H9 (cell line): ENCODE data around the gene C12orf75. TPM values are rescaled to one million over a fixed set of nuclear protein-coding genes. Genes with fewer than 3 reads are reported as not detected.

Source experiments
- DNase-seq: peaks from one replicate; pipeline ENCODE4 v3.0.0-alpha.2; 2017
- H2AFZ ChIP-seq: one replicate; pipeline ENCODE4 v1.6.1; 2013; ENCODE audit warnings: mild to moderate bottlenecking, low read length, control low read depth, moderate library complexity
- H2AK5ac ChIP-seq: 2 replicates; pipeline ENCODE4 v1.6.1; 2013; ENCODE audit warnings: low read length, control low read depth, mixed read lengths; ENCODE audit not compliant: insufficient read length
- H2BK120ac ChIP-seq: one replicate; pipeline ENCODE4 v1.6.1; 2013; ENCODE audit warnings: low read depth, mild to moderate bottlenecking, low read length, control low read depth, inconsistent platforms; ENCODE audit not compliant: poor library complexity, severe bottlenecking
- H2BK12ac ChIP-seq: 2 replicates; pipeline ENCODE4 v1.6.1; 2013; ENCODE audit warnings: low read length, control low read depth, mixed read lengths, low read depth; ENCODE audit not compliant: insufficient read length
- H2BK15ac ChIP-seq: 2 replicates; pipeline ENCODE4 v1.6.1; 2013; ENCODE audit warnings: low read depth, low read length, control low read depth
- H2BK20ac ChIP-seq: one replicate; pipeline ENCODE4 v1.6.1; 2013; ENCODE audit warnings: low read depth, mild to moderate bottlenecking, low read length, control low read depth, inconsistent platforms; ENCODE audit not compliant: poor library complexity, severe bottlenecking
- H2BK5ac ChIP-seq: 2 replicates; pipeline ENCODE4 v1.6.1; 2013; ENCODE audit warnings: low read length, control low read depth, mixed read lengths; ENCODE audit not compliant: insufficient read length
- H3K14ac ChIP-seq: 2 replicates; pipeline ENCODE4 v1.6.1; 2013; ENCODE audit warnings: low read length, control low read depth; ENCODE audit not compliant: insufficient read depth
- H3K18ac ChIP-seq: 2 replicates; pipeline ENCODE4 v1.6.1; 2013; ENCODE audit warnings: low read depth, mild to moderate bottlenecking, mixed read lengths, low read length, control low read depth; ENCODE audit not compliant: insufficient read length
- H3K23ac ChIP-seq: 2 replicates; pipeline ENCODE4 v1.6.1; 2013; ENCODE audit warnings: low read length, control low read depth, mixed read lengths, low read depth; ENCODE audit not compliant: insufficient read length
- H3K23me2 ChIP-seq: 2 replicates; pipeline ENCODE4 v1.6.1; 2013; ENCODE audit warnings: low read depth, mild to moderate bottlenecking, mixed read lengths, low read length, control low read depth; ENCODE audit not compliant: insufficient read length, poor library complexity, severe bottlenecking
- H3K27ac ChIP-seq: 2 replicates; pipeline ENCODE4 v1.5.1; 2013; ENCODE audit warnings: low read length, control low read depth, mixed read lengths, low read depth; ENCODE audit not compliant: insufficient read length
- H3K27me3 ChIP-seq: 2 replicates; pipeline ENCODE4 v1.6.1; 2013; ENCODE audit warnings: low read length, control low read depth, inconsistent platforms; ENCODE audit not compliant: insufficient read depth
- H3K4ac ChIP-seq: 2 replicates; pipeline ENCODE4 v1.6.1; 2013; ENCODE audit warnings: low read depth, mild to moderate bottlenecking, control low read depth, inconsistent platforms, low read length, moderate library complexity
- H3K4me1 ChIP-seq: 2 replicates; pipeline ENCODE4 v1.6.1; 2013; ENCODE audit warnings: low read length, control low read depth, inconsistent platforms; ENCODE audit not compliant: insufficient read depth
- H3K4me2 ChIP-seq: 2 replicates; pipeline ENCODE4 v1.6.1; 2013; ENCODE audit warnings: low read length, control low read depth, mixed read lengths; ENCODE audit not compliant: insufficient read length, insufficient read depth
- H3K56ac ChIP-seq: 2 replicates; pipeline ENCODE4 v1.6.1; 2013; ENCODE audit warnings: low read depth, mild to moderate bottlenecking, mixed read lengths, low read length, control low read depth; ENCODE audit not compliant: insufficient read length
- H3K79me1 ChIP-seq: 2 replicates; pipeline ENCODE4 v1.6.1; 2013; ENCODE audit warnings: low read depth, mild to moderate bottlenecking, moderate library complexity, low read length, control low read depth, inconsistent platforms; ENCODE audit not compliant: insufficient read depth, poor library complexity, severe bottlenecking
- H3K79me2 ChIP-seq: 2 replicates; pipeline ENCODE4 v1.6.1; 2013; ENCODE audit warnings: low read length, control low read depth, inconsistent platforms; ENCODE audit not compliant: insufficient read depth
- H3K9ac ChIP-seq: 2 replicates; pipeline ENCODE4 v1.6.1; 2013; ENCODE audit warnings: low read length, control low read depth, mixed read lengths; ENCODE audit not compliant: insufficient read length; ENCODE audit errors: extremely low read depth
- H3K9me3 ChIP-seq: one replicate; pipeline ENCODE4 v1.6.1; 2013; ENCODE audit warnings: low read depth, low read length, inconsistent platforms; ENCODE audit not compliant: control insufficient read depth
- H3T11ph ChIP-seq: one replicate; pipeline ENCODE4 v1.6.1; 2013; ENCODE audit warnings: mild to moderate bottlenecking, low read length, control low read depth, inconsistent platforms
- H4K20me1 ChIP-seq: one replicate; pipeline ENCODE4 v1.6.1; 2013; ENCODE audit not compliant: control insufficient read depth, insufficient read length, insufficient read depth
- H4K5ac ChIP-seq: 2 replicates; pipeline ENCODE4 v1.6.1; 2013; ENCODE audit warnings: low read depth, mild to moderate bottlenecking, mixed read lengths, low read length, control low read depth; ENCODE audit not compliant: insufficient read length
- H4K8ac ChIP-seq: replicated peaks from 2 replicates; pipeline ENCODE4 v1.6.1; 2013; ENCODE audit warnings: low read length, control low read depth, mixed read lengths, low read depth; ENCODE audit not compliant: insufficient read length
- H4K91ac ChIP-seq: 2 replicates; pipeline ENCODE4 v1.6.1; 2013; ENCODE audit warnings: low read depth, mild to moderate bottlenecking, moderate library complexity, mixed read lengths, low read length, control low read depth; ENCODE audit not compliant: insufficient read length
- H3K27ac Mint-ChIP-seq, 3 experiments: 2 replicates in 2 of 3; 3 replicates in 1 of 3; pipeline ENCODE4 v1.8.0; 2020 to 2021; ENCODE audit warnings: mixed read lengths in 3 of 3, mild to moderate bottlenecking in 1 of 3, moderate library complexity in 1 of 3
- H3K27me3 Mint-ChIP-seq: 2 replicates; pipeline ENCODE4 v1.8.0; 2021; ENCODE audit warnings: low read depth, mild to moderate bottlenecking, moderate library complexity, mixed read lengths
- H3K36me3 Mint-ChIP-seq, 3 experiments: 2 replicates in 2 of 3; 3 replicates in 1 of 3; pipeline ENCODE4 v1.8.0; 2020 to 2021; ENCODE audit warnings: low read depth in 3 of 3, mixed read lengths in 3 of 3; ENCODE audit not compliant: insufficient read depth in 1 of 3
- H3K4me1 Mint-ChIP-seq, 2 experiments: 2 replicates each; pipeline ENCODE4 v1.8.0; 2020; ENCODE audit warnings: mixed read lengths in 2 of 2
- H3K4me3 Mint-ChIP-seq, 2 experiments: 2 replicates in 1 of 2; 3 replicates in 1 of 2; pipeline ENCODE4 v1.8.0; 2020 to 2021; ENCODE audit warnings: mild to moderate bottlenecking in 2 of 2, mixed read lengths in 2 of 2, moderate library complexity in 1 of 2
- H3K9me3 Mint-ChIP-seq, 2 experiments: 2 replicates in 1 of 2; 3 replicates in 1 of 2; pipeline ENCODE4 v1.8.0; 2020; ENCODE audit warnings: mild to moderate bottlenecking in 2 of 2, mixed read lengths in 2 of 2, moderate library complexity in 1 of 2
- WGBS: extraction: QIAGEN DNeasy Blood & Tissue Kit; methylation state at CpG from one replicate; pipeline ENCODE4 v1.1.7; 2013; ENCODE audit warnings: missing lambda C conversion rate, low lambda C conversion rate, mixed read lengths; ENCODE audit not compliant: insufficient read length; ENCODE audit errors: extremely low coverage; 5-methylcytosine and 5-hydroxymethylcytosine counted together
- total RNA-seq: library from RNA; stranded (reverse); gene quantifications from 2 replicates; pipeline ENCODE4 v1.2.1, GENCODE V29; 2021
- TF ChIP-seq, protein P1 (sequence below): fragments of 200-600 bp; sonication (generic); conservative IDR thresholded peaks from 3 replicates; pipeline ENCODE4 v1.8.0; 2021; ENCODE audit warnings: antibody characterized with exemption, mild to moderate bottlenecking

C12orf75 gene
- total RNA-seq, 1 experiment from 2014 or later, result 37.9 TPM

DNA sequence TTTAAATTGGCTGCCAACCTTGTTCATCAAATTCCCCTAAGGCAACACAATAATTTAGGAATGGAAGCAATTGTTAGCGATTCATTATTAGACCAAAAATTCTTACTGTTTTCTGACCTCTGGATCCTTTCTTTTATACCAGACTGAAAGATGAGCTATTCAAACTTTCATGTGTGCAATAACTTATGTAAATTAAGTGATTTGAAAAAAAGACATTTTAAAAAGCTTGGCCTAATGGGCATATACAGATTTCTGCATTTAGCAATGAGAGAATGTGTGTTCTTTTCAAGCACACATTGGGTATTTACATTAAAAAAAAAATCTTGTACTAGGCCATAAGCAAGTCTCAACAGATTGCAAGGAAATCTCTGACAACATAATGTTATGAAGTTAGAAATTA lies 65.5 kb downstream of the C12orf75 start:
- no peak overlapping the region for H4K91ac ChIP-seq
- H4K5ac ChIP-seq, result no peak overlapping the region
- Mint-ChIP-seq H3K27ac (no peak overlapping the region), H3K9me3 (no peaks in the 10 kb centered on the region; a peak in 3 of 5 replicates), H3K36me3 (peaks cover 0 to 5% (median 5%) of the 10 kb centered on the region in 3 experiments; a peak in 3 of 7 replicates), H3K4me3 (no peak overlapping the region), H3K4me1 (no peaks in the 10 kb centered on the region), H3K27me3 (peaks cover 1% of the 10 kb centered on the region; the same call in 1 of the 2 replicates)
- no peak overlapping the region for H3K4me2 ChIP-seq
- H3T11ph ChIP-seq, result no peak overlapping the region
- H4K20me1 ChIP-seq, result no peaks in the 10 kb centered on the region
- H2BK20ac ChIP-seq, result no peak overlapping the region
- TF ChIP-seq, protein P1, sequence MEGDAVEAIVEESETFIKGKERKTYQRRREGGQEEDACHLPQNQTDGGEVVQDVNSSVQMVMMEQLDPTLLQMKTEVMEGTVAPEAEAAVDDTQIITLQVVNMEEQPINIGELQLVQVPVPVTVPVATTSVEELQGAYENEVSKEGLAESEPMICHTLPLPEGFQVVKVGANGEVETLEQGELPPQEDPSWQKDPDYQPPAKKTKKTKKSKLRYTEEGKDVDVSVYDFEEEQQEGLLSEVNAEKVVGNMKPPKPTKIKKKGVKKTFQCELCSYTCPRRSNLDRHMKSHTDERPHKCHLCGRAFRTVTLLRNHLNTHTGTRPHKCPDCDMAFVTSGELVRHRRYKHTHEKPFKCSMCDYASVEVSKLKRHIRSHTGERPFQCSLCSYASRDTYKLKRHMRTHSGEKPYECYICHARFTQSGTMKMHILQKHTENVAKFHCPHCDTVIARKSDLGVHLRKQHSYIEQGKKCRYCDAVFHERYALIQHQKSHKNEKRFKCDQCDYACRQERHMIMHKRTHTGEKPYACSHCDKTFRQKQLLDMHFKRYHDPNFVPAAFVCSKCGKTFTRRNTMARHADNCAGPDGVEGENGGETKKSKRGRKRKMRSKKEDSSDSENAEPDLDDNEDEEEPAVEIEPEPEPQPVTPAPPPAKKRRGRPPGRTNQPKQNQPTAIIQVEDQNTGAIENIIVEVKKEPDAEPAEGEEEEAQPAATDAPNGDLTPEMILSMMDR, result no peak
- no peak overlapping the region for H4K8ac ChIP-seq
- H3K9me3 ChIP-seq, result no peaks in the 10 kb centered on the region
- no peak overlapping the region for H2BK120ac ChIP-seq
- no peaks in the 10 kb centered on the region for H3K79me2 ChIP-seq
- no peak overlapping the region for H3K14ac ChIP-seq
- no peak for DNase-seq
- H3K27ac ChIP-seq, result no peak overlapping the region
- no peaks in the 10 kb centered on the region for H3K23me2 ChIP-seq
- H3K56ac ChIP-seq, result no peak overlapping the region
- H3K27me3 ChIP-seq, result no peaks in the 10 kb centered on the region
- no peak overlapping the region for H2BK15ac ChIP-seq
- H2BK5ac ChIP-seq, result no peak overlapping the region
- H2BK12ac ChIP-seq, result no peak overlapping the region
- no peaks in the 10 kb centered on the region for H3K4me1 ChIP-seq
- H2AK5ac ChIP-seq, result no peak overlapping the region
- H3K9ac ChIP-seq, result no peak overlapping the region
- no peak overlapping the region for H3K4ac ChIP-seq
- H3K23ac ChIP-seq, result no peak overlapping the region
- H2AFZ ChIP-seq, result no peak overlapping the region
- no CpG with 5 or more reads among the region's 1 CpG for whole genome bisulfite sequencing
- H3K79me1 ChIP-seq, result no peaks in the 10 kb centered on the region
- no peak overlapping the region for H3K18ac ChIP-seq
